ENCODE data around the gene SBNO1.

The SBNO1 gene

DNA sequence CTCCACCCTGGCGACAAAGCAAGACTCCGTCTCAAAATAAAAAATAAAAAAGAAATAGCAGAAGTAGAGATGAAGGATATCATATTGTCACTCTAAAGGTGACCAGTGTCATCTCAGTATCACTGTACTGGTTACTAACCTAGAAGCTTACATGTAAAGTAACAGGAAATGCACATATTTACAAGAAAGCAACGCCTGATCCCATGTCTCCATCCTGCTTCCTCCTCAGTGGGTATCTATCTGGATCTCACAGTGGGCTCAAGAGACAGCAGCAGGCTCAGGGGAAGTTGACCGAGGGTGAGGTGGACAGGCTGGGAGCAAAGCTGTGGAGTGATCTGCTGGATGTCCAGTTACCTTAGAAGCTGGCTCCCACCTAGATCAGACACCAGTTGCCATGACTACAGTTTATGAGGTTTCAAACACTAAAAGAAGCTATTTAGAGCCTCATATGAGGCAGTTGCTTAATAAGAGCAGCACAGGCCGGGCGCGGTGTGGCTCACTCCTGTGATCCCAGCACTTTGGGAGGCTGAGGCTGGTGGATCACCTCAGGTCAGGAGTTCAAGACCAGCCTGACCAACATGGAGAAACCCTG is 120.9 kb downstream of the SBNO1 start:
- no peak for DNase-seq

DNA sequence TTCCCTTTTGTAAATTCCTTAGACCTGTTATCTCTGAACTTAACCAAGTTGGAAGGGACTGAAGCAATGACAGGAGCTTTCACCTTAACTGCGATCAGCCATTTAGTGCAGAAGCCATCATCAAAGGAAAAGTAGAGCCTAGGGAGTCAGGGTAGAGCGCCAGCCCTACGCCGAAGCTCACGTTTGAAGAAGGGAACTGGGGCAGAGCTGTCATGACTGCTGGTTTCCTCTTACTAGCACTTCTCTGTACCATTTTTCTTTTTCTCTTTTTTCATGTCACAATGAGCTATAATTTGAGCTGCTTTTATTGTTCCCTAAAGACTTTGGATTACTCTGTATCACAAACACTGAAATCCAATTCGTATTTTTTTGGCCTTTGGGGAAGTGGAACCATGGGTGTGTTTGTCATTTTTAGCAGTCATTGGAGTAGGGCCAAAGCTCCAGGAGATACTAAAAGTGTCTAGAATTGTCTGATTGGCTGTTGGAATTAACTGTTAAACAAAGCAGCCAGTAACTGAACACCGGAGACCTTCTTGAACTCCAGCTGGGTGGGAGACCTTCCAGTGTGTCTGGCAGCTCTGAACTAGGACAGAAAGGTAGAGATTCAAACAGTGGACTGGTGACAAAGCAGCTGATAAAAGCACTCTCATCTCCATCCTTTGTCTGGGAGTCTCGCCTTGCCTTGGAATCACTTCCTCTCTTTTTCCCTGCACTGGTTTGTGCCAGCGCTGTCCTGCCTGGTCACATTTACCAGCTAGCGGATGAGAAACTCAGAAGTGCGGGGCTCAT is 122.3 kb downstream of the SBNO1 start:
- DNase-seq, result peak; percentile 61
